H1 (cell line): ENCODE data around the gene CCL24. TPM values are rescaled to one million over a fixed set of nuclear protein-coding genes. Genes with fewer than 3 reads are reported as not detected.
"Not testable (repeated sequence)": the region's sequence is repeated elsewhere in the genome, so short reads cannot be mapped to it uniquely, and the experiment has no call there.

Experiments
- CTCF ChIA-PET: fragments of 300-600 bp; sonication (Branson Sonifier 250); formaldehyde crosslinking; loops from one replicate; lab custom pipeline; 2021; ENCODE audit not compliant: partially characterized antibody; lab: Charles Lee
- POLR2A ChIA-PET: fragments of 300-600 bp; sonication (Branson Sonifier 250); formaldehyde crosslinking; loops from one replicate; lab custom pipeline; 2021; ENCODE audit warnings: inconsistent platforms; ENCODE audit not compliant: partially characterized antibody; lab: Charles Lee
- DNase-seq, 2 experiments: peaks; one replicate each; pipeline versions ENCODE4 v3.0.0 to v3.0.0-alpha.2; 2010 to 2022; ENCODE audit warnings: low spot score in 2 of 2, low read depth in 1 of 2, mixed read lengths in 1 of 2
- FAIRE-seq: peaks from 2 replicates; lab custom pipeline; 2011; peaks lifted over from hg19 to GRCh38; lab: Jason Lieb, UNC
- H2AFZ ChIP-seq: 2 replicates; pipeline ENCODE4 v1.8.1; 2012; ENCODE audit warnings: low read length, inconsistent platforms
- H2AK5ac ChIP-seq: 2 replicates; pipeline ENCODE4 v1.6.1; 2013; ENCODE audit warnings: low read depth, low read length
- H2BK120ac ChIP-seq: replicated peaks from 2 replicates; pipeline ENCODE3; 2013; ENCODE audit warnings: low read depth, low read length, inconsistent platforms
- H2BK12ac ChIP-seq: 2 replicates; pipeline ENCODE4 v1.6.1; 2013; ENCODE audit warnings: low read depth, low read length
- H2BK15ac ChIP-seq: 2 replicates; pipeline ENCODE4 v1.6.1; 2013; ENCODE audit warnings: low read length
- H2BK20ac ChIP-seq: 2 replicates; pipeline ENCODE4 v1.6.1; 2013; ENCODE audit warnings: low read length
- H2BK5ac ChIP-seq: 2 replicates; pipeline ENCODE4 v1.6.1; 2013; ENCODE audit warnings: low read depth, low read length
- H3K14ac ChIP-seq: 2 replicates; pipeline ENCODE4 v1.6.1; 2013; ENCODE audit warnings: inconsistent platforms; ENCODE audit not compliant: insufficient read length
- H3K18ac ChIP-seq: 2 replicates; pipeline ENCODE4 v1.6.1; 2013; ENCODE audit warnings: low read length; ENCODE audit errors: extremely low read depth
- H3K23ac ChIP-seq: 2 replicates; pipeline ENCODE4 v1.6.1; 2013; ENCODE audit warnings: inconsistent platforms; ENCODE audit not compliant: insufficient read length
- H3K23me2 ChIP-seq: 2 replicates; pipeline ENCODE4 v1.6.1; 2013; ENCODE audit warnings: low read depth, low read length
- H3K27ac ChIP-seq: 2 replicates; pipeline ENCODE4 v1.6.1; 2011; ENCODE audit warnings: low read depth, low read length, inconsistent platforms
- H3K27me3 ChIP-seq, 4 experiments: replicated peaks in 1 of 4; 1 replicate in 1 of 4; 2 replicates in 3 of 4; pipeline versions ENCODE4 v1.6.1 to v1.8.1; 2011 to 2013; ENCODE audit warnings: low read length in 3 of 4, mild to moderate bottlenecking in 3 of 4, inconsistent platforms in 2 of 4, mixed read lengths in 2 of 4, moderate library complexity in 1 of 4; ENCODE audit not compliant: control insufficient read depth in 3 of 4, insufficient read depth in 3 of 4; ENCODE audit errors: extremely low read depth in 1 of 4
- H3K36me3 ChIP-seq, 4 experiments: 2 replicates each; pipeline versions ENCODE4 v1.6.1 to v1.8.1; 2011 to 2013; ENCODE audit warnings: mild to moderate bottlenecking in 4 of 4, low read length in 3 of 4, moderate library complexity in 2 of 4, control low read depth in 1 of 4, inconsistent platforms in 1 of 4; ENCODE audit not compliant: insufficient read depth in 4 of 4, control insufficient read depth in 2 of 4
- H3K4ac ChIP-seq: replicated peaks from 2 replicates; pipeline ENCODE3; 2013; ENCODE audit warnings: low read length, low read depth, mixed read lengths, inconsistent platforms; ENCODE audit not compliant: insufficient read length
- H3K4me1 ChIP-seq, 4 experiments: replicated peaks in 1 of 4; 1 replicate in 1 of 4; 2 replicates in 3 of 4; pipeline versions ENCODE4 v1.6.1 to v1.8.1; 2011 to 2013; ENCODE audit warnings: low read length in 3 of 4, inconsistent platforms in 2 of 4, mixed read lengths in 1 of 4; ENCODE audit not compliant: insufficient read depth in 4 of 4, control insufficient read depth in 3 of 4
- H3K4me2 ChIP-seq, 2 experiments: 2 replicates each; pipeline versions ENCODE4 v1.6.1 to v1.8.1; 2011 to 2013; ENCODE audit warnings: low read depth in 2 of 2, low read length in 2 of 2, control low read depth in 1 of 2, inconsistent platforms in 1 of 2, mild to moderate bottlenecking in 1 of 2; ENCODE audit not compliant: insufficient read depth in 1 of 2
- H3K4me3 ChIP-seq, 4 experiments: fragments of 200-600, 300-600 bp in 1 of 4; sonication (generic), shearing (Covaris generic), sonication (Bioruptor Twin) in 1 of 4; 2 replicates each; pipeline versions ENCODE4 v1.5.1 to v1.8.1; 2011 to 2016; ENCODE audit warnings: low read length in 4 of 4, low read depth in 3 of 4, control low read depth in 2 of 4, inconsistent platforms in 2 of 4, mild to moderate bottlenecking in 2 of 4, mixed read lengths in 1 of 4, moderate library complexity in 1 of 4; ENCODE audit not compliant: insufficient read depth in 2 of 4; ENCODE audit errors: extremely low read depth in 1 of 4
- H3K56ac ChIP-seq: replicated peaks from 2 replicates; pipeline ENCODE3; 2013; ENCODE audit warnings: low read depth, mild to moderate bottlenecking, mixed read lengths, low read length, inconsistent platforms; ENCODE audit not compliant: insufficient read length
- H3K79me1 ChIP-seq: 2 replicates; pipeline ENCODE4 v1.6.1; 2013; ENCODE audit warnings: low read depth, low read length, control low read depth
- H3K79me2 ChIP-seq, 2 experiments: 2 replicates each; pipeline versions ENCODE4 v1.6.1 to v1.8.1; 2012 to 2013; ENCODE audit warnings: low read length in 2 of 2, mild to moderate bottlenecking in 2 of 2, inconsistent platforms in 1 of 2; ENCODE audit not compliant: insufficient read depth in 2 of 2, control insufficient read depth in 1 of 2
- H3K9ac ChIP-seq, 4 experiments: replicated peaks in 1 of 4; 1 replicate in 1 of 4; 2 replicates in 3 of 4; pipeline versions ENCODE4 v1.6.1 to v1.8.1; 2011 to 2013; ENCODE audit warnings: low read depth in 3 of 4, low read length in 3 of 4, control low read depth in 2 of 4, mild to moderate bottlenecking in 2 of 4, moderate library complexity in 2 of 4, inconsistent platforms in 1 of 4; ENCODE audit errors: extremely low read depth in 1 of 4
- H3K9me3 ChIP-seq, 2 experiments: 2 replicates each; pipeline versions ENCODE4 v1.6.1 to v1.8.1; 2012 to 2013; ENCODE audit warnings: mild to moderate bottlenecking in 2 of 2, moderate library complexity in 2 of 2, control low read depth in 1 of 2, inconsistent platforms in 1 of 2, low read depth in 1 of 2, low read length in 1 of 2, mixed read lengths in 1 of 2; ENCODE audit not compliant: insufficient read depth in 2 of 2
- H4K20me1 ChIP-seq, 2 experiments: replicated peaks in 1 of 2; 2 replicates each; pipeline versions ENCODE3 to v1.8.1; 2011 to 2013; ENCODE audit warnings: inconsistent platforms in 2 of 2, low read length in 2 of 2, mild to moderate bottlenecking in 1 of 2; ENCODE audit not compliant: insufficient read depth in 2 of 2, control insufficient read depth in 1 of 2
- H4K5ac ChIP-seq: 2 replicates; pipeline ENCODE4 v1.6.1; 2013; ENCODE audit warnings: low read length, low read depth, mixed read lengths, inconsistent platforms; ENCODE audit not compliant: insufficient read length
- H4K8ac ChIP-seq: 2 replicates; pipeline ENCODE4 v1.8.0; 2013; ENCODE audit warnings: mild to moderate bottlenecking, moderate library complexity, low read length, inconsistent platforms; ENCODE audit not compliant: insufficient read depth; ENCODE audit errors: extremely low read depth
- H4K91ac ChIP-seq: replicated peaks from 2 replicates; pipeline ENCODE3; 2013; ENCODE audit warnings: low read length, mixed read lengths, inconsistent platforms; ENCODE audit not compliant: insufficient read length
- WGBS, 2 experiments: shearing (Covaris generic) in 1 of 2; methylation state at CpG; one replicate each; pipeline versions ENCODE4 v1.1.6 to v1.1.7; 2013 to 2015; ENCODE audit warnings: low lambda C conversion rate in 2 of 2, mixed read lengths in 2 of 2, inconsistent platforms in 1 of 2, low coverage in 1 of 2, missing lambda C conversion rate in 1 of 2; ENCODE audit not compliant: insufficient replicate concordance in 2 of 2, insufficient coverage in 1 of 2, insufficient read length in 1 of 2; ENCODE audit errors: extremely low coverage in 1 of 2, missing lambda C conversion rate in 1 of 2; 5-methylcytosine and 5-hydroxymethylcytosine counted together
- polyA plus RNA-seq, 7 experiments: library from polyadenylated mRNA; depleted of rRNA in 3 of 7; stranded (reverse) in 5 of 7; unstranded in 2 of 7; fragments of >200 nt in 5 of 7; fragments of 200-250 nt in 2 of 7; gene quantifications; 1 replicate in 5 of 7; 2 replicates in 1 of 7; 4 replicates in 1 of 7; pipeline versions ENCODE4 v1.2.1 to v1.2.3, GENCODE V29; 2011 to 2013; ENCODE audit warnings: missing spikeins in 2 of 7, mixed read lengths in 2 of 7
- total RNA-seq: library from RNA; stranded (reverse); fragmentation: NEBNext Ultra II Directional; extraction: Animal tissue kit (Norgen Biotek cat#: 25700); gene quantifications from 2 replicates; pipeline ENCODE4 v1.2.1, GENCODE V29; 2021

The CCL24 gene
- total and polyA plus RNA-seq, 2 of the 8 experiments (the other 6 are each of a cell fraction or from before 2014, with no cell fraction given) = not detected

- H3K4ac ChIP-seq, H2BK5ac ChIP-seq, H4K5ac ChIP-seq, FAIRE-seq, H3K9ac ChIP-seq, H3K4me2 ChIP-seq, H2AFZ ChIP-seq, H2BK15ac ChIP-seq, H2AK5ac ChIP-seq, H3K27ac ChIP-seq, H4K8ac ChIP-seq, H3K36me3 ChIP-seq, H3K23ac ChIP-seq, H2BK20ac ChIP-seq, H3K27me3 ChIP-seq, H3K56ac ChIP-seq, H3K79me2 ChIP-seq, H4K91ac ChIP-seq, H3K79me1 ChIP-seq, H3K18ac ChIP-seq, DNase-seq, H3K23me2 ChIP-seq, H3K4me1 ChIP-seq, H3K14ac ChIP-seq, H3K4me3 ChIP-seq, H3K9me3 ChIP-seq, POLR2A ChIA-PET, H2BK120ac ChIP-seq, H4K20me1 ChIP-seq, H2BK12ac ChIP-seq: not testable (repeated sequence)
- CTCF ChIA-PET = interaction anchor here (0.8 to 4.2 kb wide), 31 partner anchors 10 to 259 kb away, joined by 3 to 33 read pairs (median 4); partner anchors contain the start of genes CCL26 and HIP1
- WGBS, 2 experiments = 76% methylated on average over 3 of the region's 3 CpGs; no CpG with 5 or more reads in 1 of the 2 experiments
These were observed 51.8 kb downstream of the CCL24 start for GRCh38 chr7:75761801-75762200.

Other genes with a start within 250 kb of the CCL24 start
- 93.0 and 108 TPM in 2 replicates for gene HIP1, start 74.9 kb downstream of the CCL24 start, total RNA-seq
- 49.8 and 51.8 TPM in 2 replicates for gene HIP1, start 74.9 kb downstream of the CCL24 start, polyA plus RNA-seq (2011; rRNA removed)
- 14.8 and 14.9 TPM in 2 replicates for gene CCL26, start 41.6 kb downstream of the CCL24 start, total RNA-seq
- gene CCL26, start 41.6 kb downstream of the CCL24 start, polyA plus RNA-seq (2011; rRNA removed) = 5.4 and 8.7 TPM in 2 replicates
- gene RHBDD2, start 65.2 kb upstream of the CCL24 start, total RNA-seq = 28.3 and 29.5 TPM in 2 replicates
- gene RHBDD2, start 65.2 kb upstream of the CCL24 start, polyA plus RNA-seq (2011; rRNA removed) = 65.5 and 83.6 TPM in 2 replicates
- gene POR, start 101.3 kb upstream of the CCL24 start, total RNA-seq = 127 and 144 TPM in 2 replicates
- 98.7 and 213 TPM in 2 replicates for gene POR, start 101.3 kb upstream of the CCL24 start, polyA plus RNA-seq (2011; rRNA removed)
- 15.6 and 21.2 TPM in 2 replicates for gene TMEM120A, start 180.8 kb upstream of the CCL24 start, total RNA-seq
- 48.8 and 49.9 TPM in 2 replicates for gene TMEM120A, start 180.8 kb upstream of the CCL24 start, polyA plus RNA-seq (2011; rRNA removed)
- gene STYXL1, start 234.2 kb upstream of the CCL24 start, total RNA-seq = 26.4 and 32.3 TPM in 2 replicates
- 53.2 and 53.9 TPM in 2 replicates for gene STYXL1, start 234.2 kb upstream of the CCL24 start, polyA plus RNA-seq (2011; rRNA removed)
- gene MDH2, start 234.3 kb upstream of the CCL24 start, total RNA-seq = 254 TPM in 2 replicates
- 203 and 258 TPM in 2 replicates for gene MDH2, start 234.3 kb upstream of the CCL24 start, polyA plus RNA-seq (2011; rRNA removed)